ENCODE measurements around the gene ING3.

Gene ING3

GRCh38 chr7:120990468-120991118 lies 40.0 kb downstream of the ING3 start:
- DNase-seq, result no peak

- DNase-seq, result no peak
These were observed 40.6 kb downstream of the ING3 start for GRCh38 chr7:120991161-120991560.

- DNase-seq, result no peak
These were observed 41.0 kb downstream of the ING3 start for GRCh38 chr7:120991581-120991980.

- no peak for DNase-seq
These were observed 41.8 kb downstream of the ING3 start for GRCh38 chr7:120992272-120992964.

- DNase-seq, result no peak
These were observed 42.5 kb downstream of the ING3 start for GRCh38 chr7:120992965-120993494.

GRCh38 chr7:120993553-120994191 lies 43.1 kb downstream of the ING3 start:
- no peak for DNase-seq

GRCh38 chr7:120994512-120995410 lies 44.2 kb downstream of the ING3 start:
- no peak for DNase-seq

- no peak for DNase-seq
These were observed 45.1 kb downstream of the ING3 start for GRCh38 chr7:120995654-120996053.

GRCh38 chr7:120996333-120996987 lies 45.9 kb downstream of the ING3 start:
- DNase-seq, result no peak

- DNase-seq, result no peak
These were observed 46.4 kb downstream of the ING3 start for GRCh38 chr7:120996988-120997345.

- no peak for DNase-seq
These were observed 47.4 kb downstream of the ING3 start for GRCh38 chr7:120997882-120998474.

GRCh38 chr7:120998520-120998919 lies 47.9 kb downstream of the ING3 start:
- DNase-seq, result no peak

- no peak for DNase-seq
These were observed 48.5 kb downstream of the ING3 start for GRCh38 chr7:120998996-120999565.

- no peak for DNase-seq
These were observed 49.8 kb downstream of the ING3 start for GRCh38 chr7:121000081-121000983.

- no peak for DNase-seq
These were observed 50.8 kb downstream of the ING3 start for GRCh38 chr7:121001234-121001906.

GRCh38 chr7:121002048-121002756 lies 51.6 kb downstream of the ING3 start:
- DNase-seq, result no peak

GRCh38 chr7:121002757-121003200 lies 52.2 kb downstream of the ING3 start:
- no peak for DNase-seq

GRCh38 chr7:121003986-121004685 lies 53.6 kb downstream of the ING3 start:
- DNase-seq, result no peak

All from NCI-H2171 (cell line).